Stimulated activated naive B cell treated with anti-CD40 and anti-IgM and Interleukin-4, amounts not matched to agents 10 μg/mL and 1 μg/mL and 100 μg/mL, for 72 hours (primary cell): Measurements from ENCODE around the gene ALKBH6.

Experiments
- ATAC-seq, 2 donors: fragments of 150-1000 bp; cut with Tn5 transposase; replicated peaks; 2 replicates each; pipeline ENCODE4 v1.10.0; 2021; ENCODE audit warnings: moderate library complexity in 1 of 2
- DNase-seq: peaks from one replicate; pipeline ENCODE4 v3.0.0; 2021
- H3K27ac Mint-ChIP-seq: one replicate; pipeline ENCODE4 v1.8.0; 2022; ENCODE audit warnings: mild to moderate bottlenecking, mixed read lengths
- H3K27me3 Mint-ChIP-seq, 2 donors: one replicate each; pipeline ENCODE4 v1.8.0; 2022; ENCODE audit warnings: mixed read lengths in 2 of 2
- H3K36me3 Mint-ChIP-seq, 2 donors: one replicate each; pipeline ENCODE4 v1.8.0; 2022; ENCODE audit warnings: mixed read lengths in 2 of 2, mild to moderate bottlenecking in 1 of 2
- H3K4me1 Mint-ChIP-seq, 2 donors: one replicate each; pipeline ENCODE4 v1.8.0; 2022; ENCODE audit warnings: mixed read lengths in 2 of 2, mild to moderate bottlenecking in 1 of 2
- H3K4me3 Mint-ChIP-seq, 2 donors: one replicate each; pipeline ENCODE4 v1.8.0; 2022; ENCODE audit warnings: mild to moderate bottlenecking in 2 of 2, mixed read lengths in 2 of 2, moderate library complexity in 1 of 2
- H3K9me3 Mint-ChIP-seq, 2 donors: one replicate each; pipeline ENCODE4 v1.8.0; 2022; ENCODE audit warnings: mixed read lengths in 2 of 2, mild to moderate bottlenecking in 1 of 2

Gene ALKBH6

DNA sequence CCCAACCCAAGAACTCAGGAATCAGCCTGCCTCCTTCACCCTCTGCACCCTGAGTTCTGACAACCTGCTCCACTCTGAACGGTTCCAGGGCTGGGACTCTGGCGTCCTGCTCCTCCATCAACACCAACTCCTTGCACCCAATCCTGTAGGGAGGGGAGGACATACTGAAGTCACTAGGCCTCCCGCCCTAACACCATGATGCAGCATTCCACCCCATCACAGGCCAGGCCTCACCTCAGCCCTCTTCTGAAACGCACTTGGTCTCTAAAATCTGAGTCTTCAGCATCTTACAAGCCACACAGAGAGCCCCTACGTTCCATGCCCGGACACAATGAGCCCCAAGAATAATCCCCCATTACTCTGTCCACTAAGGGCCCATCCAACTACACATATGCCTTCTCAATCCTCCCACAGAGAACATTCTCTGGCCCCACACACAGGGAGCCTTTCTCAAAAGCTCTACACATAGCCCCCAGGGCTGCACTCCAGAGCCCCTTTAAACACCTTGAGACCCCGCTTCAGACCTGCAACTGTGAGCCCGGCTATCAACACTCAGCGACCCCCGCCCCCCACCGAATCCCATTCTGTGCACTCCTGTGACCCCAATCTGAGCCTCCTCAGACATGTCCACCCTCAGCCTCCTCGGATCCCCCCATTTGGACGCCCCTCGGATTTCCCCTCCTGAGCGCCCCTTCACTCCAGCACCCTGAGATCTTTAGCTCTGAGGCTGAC is 567 bp downstream of the ALKBH6 start:
- Mint-ChIP-seq H3K27me3 (peaks cover 8 to 14% of the 10 kb centered on the region in 2 donors), H3K4me1 (peaks cover 32 to 48% of the 10 kb centered on the region in 2 donors), H3K27ac (peak overlapping the region; percentile 96), H3K36me3 (peaks cover 26 to 30% of the 10 kb centered on the region in 2 donors), H3K9me3 (no peaks in the 10 kb centered on the region), H3K4me3 (peak overlapping the region; percentile 91 to 97)
- DNase-seq (no peak), ATAC-seq (no peak)

GRCh38 chr19:36010402-36010801 is 3.6 kb downstream of the ALKBH6 start:
- peak overlapping the region; percentile 63 for H3K27ac Mint-ChIP-seq
- DNase-seq, result no peak
- no peak for ATAC-seq
- H3K36me3 Mint-ChIP-seq, result peaks cover 18 to 31% of the 10 kb centered on the region in 2 donors
- H3K9me3 Mint-ChIP-seq, result no peaks in the 10 kb centered on the region
- peaks cover 8 to 16% of the 10 kb centered on the region in 2 donors for H3K27me3 Mint-ChIP-seq
- H3K4me1 Mint-ChIP-seq, result peaks cover 29 to 44% of the 10 kb centered on the region in 2 donors
- no peak overlapping the region for H3K4me3 Mint-ChIP-seq

DNA sequence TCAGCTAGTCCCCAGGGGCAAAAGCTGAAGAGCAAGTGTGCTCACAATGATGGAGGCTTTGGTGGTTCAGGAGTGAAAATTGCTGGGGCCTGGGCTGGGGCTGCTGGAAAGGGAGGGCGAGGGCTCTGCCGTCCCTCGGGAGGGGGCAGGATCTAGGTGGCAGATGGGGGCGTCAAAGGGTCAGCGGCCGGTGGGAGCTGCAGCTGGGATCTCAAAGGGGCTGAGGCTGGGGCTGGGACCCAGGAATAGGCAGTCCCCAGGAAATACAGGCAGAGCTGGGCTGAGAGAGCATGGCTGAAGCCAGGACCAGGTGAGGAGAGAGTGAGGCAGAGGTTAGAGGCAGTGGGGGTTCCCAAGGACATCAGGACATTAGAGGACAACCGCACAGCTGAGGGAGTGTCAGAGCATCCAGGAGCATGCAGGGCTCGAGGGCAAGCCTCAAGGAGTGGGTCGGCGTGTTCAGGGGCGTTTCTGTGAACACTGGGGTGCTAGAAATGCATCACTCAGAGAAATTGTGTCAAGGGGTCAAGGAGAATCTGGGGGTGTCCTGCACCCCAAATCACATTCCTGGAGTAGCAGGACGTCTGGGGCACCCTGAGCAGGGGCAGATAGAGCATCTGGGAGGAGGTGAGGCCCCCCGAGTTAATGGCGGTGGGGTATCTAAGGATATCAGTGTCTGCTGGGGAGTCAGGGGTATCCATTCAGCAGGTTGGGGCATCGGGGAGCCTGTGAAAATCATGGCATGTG is 4.2 kb downstream of the ALKBH6 start:
- DNase-seq (no peak), ATAC-seq (no peak)
- Mint-ChIP-seq H3K27ac (peak overlapping the region; percentile 63), H3K9me3 (no peaks in the 10 kb centered on the region), H3K36me3 (peaks cover 21 to 34% of the 10 kb centered on the region in 2 donors), H3K27me3 (peaks cover 8 to 16% of the 10 kb centered on the region in 2 donors), H3K4me1 (peaks cover 27 to 38% of the 10 kb centered on the region in 2 donors), H3K4me3 (peak overlapping the region; percentile 63 to 71)

- no peaks in the 10 kb centered on the region for H3K9me3 Mint-ChIP-seq
- H3K4me3 Mint-ChIP-seq, result peak overlapping the region; percentile 63 to 71
- peaks cover 8 to 16% of the 10 kb centered on the region in 2 donors for H3K27me3 Mint-ChIP-seq
- no peak overlapping the region for H3K27ac Mint-ChIP-seq
- H3K36me3 Mint-ChIP-seq, result peaks cover 19 to 38% of the 10 kb centered on the region in 2 donors
- peak; percentile 46 for DNase-seq
- peak; percentile 45 to 53 for ATAC-seq
- peaks cover 23 to 32% of the 10 kb centered on the region in 2 donors for H3K4me1 Mint-ChIP-seq
Observed at GRCh38 chr19:36009220-36009619, 4.8 kb downstream of the ALKBH6 start.

GRCh38 chr19:36008336-36008978 is 5.6 kb downstream of the ALKBH6 start, which contains the start of gene SYNE4:
SYNE4 (minus strand) TSS chr19:36008813; CDS start chr19:36008681, 132 bp downstream.
- Mint-ChIP-seq H3K36me3 (peaks cover 18 to 39% of the 10 kb centered on the region in 2 donors), H3K27me3 (peaks cover 8 to 16% of the 10 kb centered on the region in 2 donors), H3K27ac (peak within 1 kb of the TSS; percentile 59), H3K4me3 (peak within 1 kb of the TSS; percentile 63 to 71), H3K4me1 (peaks cover 17 to 24% of the 10 kb centered on the region in 2 donors), H3K9me3 (no peaks in the 10 kb centered on the region)
- ATAC-seq (no peak), DNase-seq (no peak)

DNA sequence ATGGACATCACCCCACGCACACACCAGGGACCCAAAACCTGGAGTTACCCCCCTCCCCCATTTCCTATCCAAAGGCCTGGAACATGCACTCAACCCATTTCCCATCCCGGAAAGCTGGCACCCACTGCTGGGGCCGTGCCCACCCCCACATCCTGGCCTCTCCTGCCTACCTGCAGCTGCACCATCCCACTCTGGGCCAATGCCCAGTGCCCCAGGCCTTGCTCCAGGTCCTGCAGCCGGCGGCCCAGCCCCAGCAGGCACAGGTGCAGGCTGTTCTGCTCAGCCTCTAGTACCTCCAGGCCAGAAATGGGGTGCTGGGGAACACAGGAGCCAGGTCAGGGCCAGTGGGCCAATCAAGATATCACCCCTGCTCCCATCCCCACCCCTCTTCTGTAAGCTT is 7.1 kb downstream of the ALKBH6 start:
- Mint-ChIP-seq H3K27ac (no peak overlapping the region), H3K9me3 (no peaks in the 10 kb centered on the region), H3K4me3 (no peak overlapping the region), H3K4me1 (peaks cover 17% of the 10 kb centered on the region in 2 donors), H3K27me3 (peaks cover 8 to 16% of the 10 kb centered on the region in 2 donors), H3K36me3 (peaks cover 22 to 45% of the 10 kb centered on the region in 2 donors)
- ATAC-seq (no peak), DNase-seq (no peak)

DNA sequence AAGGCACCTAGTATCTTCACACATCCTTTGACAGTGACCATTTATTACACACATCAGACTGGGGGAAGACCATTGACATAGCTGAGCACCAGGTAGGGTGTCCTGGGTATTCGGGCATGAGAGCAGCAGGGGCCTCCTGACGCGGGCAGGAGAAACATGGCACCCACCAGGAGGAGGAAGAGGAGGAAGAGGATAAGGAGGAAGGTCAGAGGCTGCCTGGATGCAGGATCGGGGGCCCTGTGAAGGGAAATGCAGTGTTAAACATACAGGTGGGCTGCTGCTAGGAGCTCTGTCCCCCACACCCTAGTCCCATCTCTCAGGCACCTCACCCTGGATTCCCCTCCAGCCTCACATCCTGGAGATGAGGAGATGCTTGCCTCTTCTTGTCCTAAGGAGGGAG is 10.7 kb downstream of the ALKBH6 start:
- peaks cover 10 to 22% of the 10 kb centered on the region in 2 donors for H3K4me1 Mint-ChIP-seq
- peak overlapping the region; percentile 2 for H3K27ac Mint-ChIP-seq
- H3K27me3 Mint-ChIP-seq, result peaks cover 0 to under 1% of the 10 kb centered on the region in 2 donors
- H3K9me3 Mint-ChIP-seq, result no peaks in the 10 kb centered on the region
- ATAC-seq (no peak), DNase-seq (no peak)
- H3K36me3 Mint-ChIP-seq, result peaks cover 26 to 41% of the 10 kb centered on the region in 2 donors
- H3K4me3 Mint-ChIP-seq, result no peak overlapping the region

GRCh38 chr19:36001605-36002004 is 12.4 kb downstream of the ALKBH6 start:
- no peak for DNase-seq
- Mint-ChIP-seq H3K27ac (no peak overlapping the region), H3K9me3 (no peaks in the 10 kb centered on the region), H3K4me3 (no peak overlapping the region), H3K4me1 (peaks cover 18 to 34% of the 10 kb centered on the region in 2 donors), H3K36me3 (peaks cover 28 to 44% of the 10 kb centered on the region in 2 donors), H3K27me3 (no peaks in the 10 kb centered on the region)
- ATAC-seq, result no peak

DNA sequence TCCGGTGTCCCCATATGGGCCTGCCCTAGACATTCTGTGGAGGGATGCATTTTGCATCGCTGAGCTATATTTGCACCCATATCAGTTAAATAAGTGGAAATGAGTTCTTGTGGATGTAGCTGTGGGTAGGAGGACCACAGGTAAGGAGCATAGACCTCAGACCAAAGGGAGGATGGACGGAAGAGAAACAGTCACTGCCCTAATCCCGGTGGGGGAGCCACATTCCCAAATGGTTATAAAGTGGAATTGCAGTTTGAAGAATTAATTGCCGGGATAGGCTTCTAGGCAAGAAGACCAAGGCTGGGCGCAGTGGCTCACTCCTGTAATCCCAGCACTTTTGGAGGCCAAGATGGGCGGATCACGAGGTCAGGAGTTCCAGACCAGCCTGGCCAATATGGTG is 17.2 kb downstream of the ALKBH6 start:
- DNase-seq (no peak), ATAC-seq (no peak)
- Mint-ChIP-seq H3K4me1 (peaks cover 28 to 66% of the 10 kb centered on the region in 2 donors), H3K4me3 (peak overlapping the region; percentile 85 to 91), H3K9me3 (no peaks in the 10 kb centered on the region), H3K36me3 (peaks cover 17 to 33% of the 10 kb centered on the region in 2 donors), H3K27me3 (no peaks in the 10 kb centered on the region), H3K27ac (peak overlapping the region; percentile 65)

- Mint-ChIP-seq H3K4me1 (peaks cover 26 to 55% of the 10 kb centered on the region in 2 donors), H3K4me3 (peak within 1 kb of the TSS; percentile 85 to 95), H3K36me3 (peaks cover 8 to 22% of the 10 kb centered on the region in 2 donors), H3K9me3 (no peaks in the 10 kb centered on the region), H3K27me3 (no peaks in the 10 kb centered on the region), H3K27ac (peak within 1 kb of the TSS; percentile 96)
- DNase-seq (peak; percentile 94), ATAC-seq (peak; percentile 90 to 92)
Observed at GRCh38 chr19:35995048-35995993, 18.7 kb downstream of the ALKBH6 start, which contains the start of gene SDHAF1. SDHAF1 (plus strand) TSS chr19:35995188; CDS start chr19:35995275, 87 bp downstream.

DNA sequence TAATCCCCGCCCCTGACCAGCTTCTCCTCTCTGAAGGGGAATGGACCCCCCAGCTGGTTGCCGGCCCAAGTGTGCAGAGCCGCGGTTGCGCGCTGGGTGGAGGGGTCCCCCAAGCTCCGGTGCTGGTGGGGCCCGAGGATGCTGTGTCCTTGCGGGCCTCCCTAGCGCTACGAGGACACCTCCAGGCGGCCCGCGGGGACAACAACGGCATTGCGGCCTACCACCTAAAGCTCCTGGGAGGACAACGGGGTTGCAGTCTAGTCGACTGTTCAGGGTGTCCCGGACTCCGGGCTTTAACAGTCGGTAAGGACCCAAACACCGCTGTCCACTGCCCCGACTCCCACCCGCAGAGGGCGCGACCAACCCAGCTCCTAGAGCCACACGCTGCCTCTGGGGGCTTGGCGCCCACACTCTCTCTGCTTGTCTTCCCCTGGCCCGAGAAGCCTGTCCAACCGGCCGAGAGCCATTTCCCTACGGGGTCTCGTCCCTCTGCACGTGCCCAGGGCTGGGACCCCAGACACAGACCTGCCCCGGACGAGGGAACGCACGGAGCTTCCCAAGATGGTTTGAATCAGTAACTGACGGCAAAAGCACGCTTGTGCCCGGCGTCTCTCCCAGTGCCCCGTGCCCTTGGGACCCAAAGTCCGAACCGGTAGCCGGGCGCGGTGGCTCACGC is 20.0 kb downstream of the ALKBH6 start:
- H3K9me3 Mint-ChIP-seq, result no peaks in the 10 kb centered on the region
- peak overlapping the region; percentile 72 for H3K27ac Mint-ChIP-seq
- DNase-seq (no peak), ATAC-seq (no peak)
- H3K27me3 Mint-ChIP-seq, result peaks cover 0 to 6% of the 10 kb centered on the region in 2 donors
- peaks cover 24 to 47% of the 10 kb centered on the region in 2 donors for H3K4me1 Mint-ChIP-seq
- peaks cover 6 to 19% of the 10 kb centered on the region in 2 donors for H3K36me3 Mint-ChIP-seq
- peak overlapping the region; percentile 78 to 83 for H3K4me3 Mint-ChIP-seq

DNA sequence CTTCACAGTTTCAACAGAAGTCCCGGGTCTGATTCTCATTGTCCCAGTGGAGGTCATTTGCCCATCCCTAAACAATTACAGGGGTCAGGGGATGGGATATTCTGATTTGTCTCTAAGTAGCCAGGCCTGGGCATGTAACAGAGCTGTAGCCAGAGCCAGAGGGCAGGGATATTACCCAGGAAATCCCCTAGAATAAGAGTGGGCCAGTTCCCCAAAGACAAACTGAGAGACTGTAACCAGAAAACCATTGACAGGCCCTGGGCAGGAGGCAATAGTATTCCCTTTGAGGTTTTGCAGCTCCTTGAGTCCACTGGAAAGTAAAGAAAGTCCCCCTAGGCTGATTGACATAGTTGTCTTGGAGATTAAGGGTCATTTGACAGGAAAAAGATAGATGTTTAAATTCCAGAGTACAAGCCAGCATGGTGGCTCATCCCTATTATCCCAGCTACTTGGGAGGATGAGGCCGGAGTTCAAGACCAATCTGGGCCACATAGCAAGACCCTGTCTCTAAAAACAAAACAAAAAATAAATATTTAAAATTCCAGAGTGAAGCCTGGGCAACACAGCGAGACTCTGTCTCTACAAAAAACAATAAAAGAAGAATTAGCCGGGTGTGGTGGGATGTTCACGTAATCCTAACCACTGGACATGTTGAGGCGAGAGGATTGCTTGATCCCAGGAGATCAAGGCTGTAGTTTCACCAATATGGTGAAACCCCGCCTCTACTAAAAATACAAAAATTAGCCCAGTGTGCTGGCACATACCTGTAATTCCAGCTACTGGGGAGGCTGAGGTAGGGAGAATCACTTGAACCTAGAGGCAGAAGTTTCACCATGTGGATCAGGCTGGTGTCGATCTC is 20.9 kb downstream of the ALKBH6 start:
- Mint-ChIP-seq H3K4me1 (peaks cover 24 to 44% of the 10 kb centered on the region in 2 donors), H3K9me3 (no peaks in the 10 kb centered on the region), H3K27me3 (peaks cover 0 to 6% of the 10 kb centered on the region in 2 donors), H3K36me3 (peaks cover 3 to 16% of the 10 kb centered on the region in 2 donors), H3K4me3 (no peak overlapping the region), H3K27ac (no peak overlapping the region)
- DNase-seq, result no peak
- ATAC-seq, result peak in 1 of 2 donors; percentile 19
